PC-3 (cell line): ENCODE measurements around the gene PIM1.

Experiments
- EZH2 ChIP-seq: fragments of 300-600 bp; sonication (generic); IDR thresholded peaks from one replicate; pipeline ENCODE4 v1.6.1; 2017; ENCODE audit warnings: antibody characterized with exemption, mild to moderate bottlenecking, low read length; ENCODE audit not compliant: unreplicated experiment
- EZH2phosphoT487 ChIP-seq: fragments of 300-600 bp; sonication (generic); IDR thresholded peaks from 2 replicates; pipeline ENCODE4 v1.6.1; 2018; ENCODE audit warnings: mild to moderate bottlenecking, antibody characterized with exemption, low read length, borderline replicate concordance
- TF ChIP-seq, protein P1 (sequence below): fragments of 300-600 bp; sonication (generic); conservative IDR thresholded peaks from 2 replicates; pipeline ENCODE4 v1.5.1; 2017; ENCODE audit warnings: antibody characterized with exemption, low read depth, mild to moderate bottlenecking, low read length

DNA sequence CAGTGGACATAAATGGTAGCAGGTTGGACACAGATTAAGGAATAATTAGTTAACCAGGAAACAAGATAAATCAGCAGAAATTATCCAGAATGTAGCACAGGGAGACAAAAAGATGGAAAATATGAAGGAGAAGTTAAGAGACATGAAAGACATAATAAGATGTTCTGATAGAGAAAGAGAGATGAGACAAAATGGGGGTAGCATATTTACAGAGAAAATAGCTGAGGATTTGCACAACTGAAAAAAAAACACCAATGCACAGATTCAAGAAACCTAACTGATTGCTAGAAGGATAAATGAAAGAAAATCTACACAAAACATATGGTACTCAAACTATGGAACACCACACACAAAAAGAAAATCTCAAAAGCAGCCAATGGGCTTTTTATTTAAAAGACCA is 53.0 kb downstream of the PIM1 start:
- TF ChIP-seq, protein P1, sequence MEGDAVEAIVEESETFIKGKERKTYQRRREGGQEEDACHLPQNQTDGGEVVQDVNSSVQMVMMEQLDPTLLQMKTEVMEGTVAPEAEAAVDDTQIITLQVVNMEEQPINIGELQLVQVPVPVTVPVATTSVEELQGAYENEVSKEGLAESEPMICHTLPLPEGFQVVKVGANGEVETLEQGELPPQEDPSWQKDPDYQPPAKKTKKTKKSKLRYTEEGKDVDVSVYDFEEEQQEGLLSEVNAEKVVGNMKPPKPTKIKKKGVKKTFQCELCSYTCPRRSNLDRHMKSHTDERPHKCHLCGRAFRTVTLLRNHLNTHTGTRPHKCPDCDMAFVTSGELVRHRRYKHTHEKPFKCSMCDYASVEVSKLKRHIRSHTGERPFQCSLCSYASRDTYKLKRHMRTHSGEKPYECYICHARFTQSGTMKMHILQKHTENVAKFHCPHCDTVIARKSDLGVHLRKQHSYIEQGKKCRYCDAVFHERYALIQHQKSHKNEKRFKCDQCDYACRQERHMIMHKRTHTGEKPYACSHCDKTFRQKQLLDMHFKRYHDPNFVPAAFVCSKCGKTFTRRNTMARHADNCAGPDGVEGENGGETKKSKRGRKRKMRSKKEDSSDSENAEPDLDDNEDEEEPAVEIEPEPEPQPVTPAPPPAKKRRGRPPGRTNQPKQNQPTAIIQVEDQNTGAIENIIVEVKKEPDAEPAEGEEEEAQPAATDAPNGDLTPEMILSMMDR, result no peak
- TF ChIP-seq EZH2, result no peak
- no peak for TF ChIP-seq EZH2phosphoT487
